Subcutaneous abdominal adipose tissue (tissue), 5 donors: ENCODE data around the gene STAG1.
"Not testable (repeated sequence)": the region's sequence is repeated elsewhere in the genome, so short reads cannot be mapped to it uniquely, and the experiment has no call there.

Experiments
- H3K27ac ChIP-seq: one replicate; pipeline ENCODE4 v1.7.0; 2013; ENCODE audit warnings: low read depth, mild to moderate bottlenecking, inconsistent platforms, low read length, moderate library complexity
- H3K27me3 ChIP-seq, 5 donors: one replicate each; pipeline ENCODE4 v1.7.0; 2013; ENCODE audit warnings: low read length in 5 of 5, inconsistent platforms in 1 of 5; ENCODE audit not compliant: control insufficient read depth in 5 of 5, insufficient read depth in 4 of 5
- H3K36me3 ChIP-seq, 5 donors: one replicate each; pipeline ENCODE4 v1.7.0; 2013; ENCODE audit warnings: low read length in 5 of 5; ENCODE audit not compliant: control insufficient read depth in 5 of 5, insufficient read depth in 5 of 5
- H3K4me1 ChIP-seq, 5 donors: one replicate each; pipeline ENCODE4 v1.7.0; 2013; ENCODE audit warnings: low read length in 5 of 5, mild to moderate bottlenecking in 3 of 5, moderate library complexity in 1 of 5; ENCODE audit not compliant: control insufficient read depth in 5 of 5, insufficient read depth in 5 of 5
- H3K4me3 ChIP-seq, 5 donors: one replicate each; pipeline ENCODE4 v1.7.0; 2013; ENCODE audit warnings: low read length in 5 of 5, low read depth in 1 of 5
- H3K9ac ChIP-seq, 5 donors: one replicate each; pipeline ENCODE4 v1.7.0; 2013; ENCODE audit warnings: low read length in 5 of 5, mild to moderate bottlenecking in 4 of 5, moderate library complexity in 3 of 5
- H3K9me3 ChIP-seq, 5 donors: one replicate each; pipeline ENCODE4 v1.7.0; 2013; ENCODE audit warnings: low read length in 5 of 5; ENCODE audit not compliant: control insufficient read depth in 5 of 5
- donor health status: healthy.
- donor health status: healthy.
- donor health status: healthy.
- donor health status: healthy.
- donor health status: healthy.

The STAG1 gene

GRCh38 chr3:136621628-136622027 is 130.6 kb downstream of the STAG1 start:
- Histone ChIP-seq H3K4me3 (no peak overlapping the region), H3K4me1 (no peaks in the 10 kb centered on the region), H3K9me3 (no peaks in the 10 kb centered on the region), H3K27me3 (no peaks in the 10 kb centered on the region), H3K27ac (no peak overlapping the region), H3K36me3 (peaks cover 0 to 6% (median 2%) of the 10 kb centered on the region in 5 donors), H3K9ac (no peak overlapping the region)

- H3K4me1 ChIP-seq, result no peaks in the 10 kb centered on the region
- no peaks in the 10 kb centered on the region for H3K9me3 ChIP-seq
- H3K27ac ChIP-seq, result no peak overlapping the region
- peaks cover 0 to 6% (median 2%) of the 10 kb centered on the region in 5 donors for H3K36me3 ChIP-seq
- no peak overlapping the region for H3K9ac ChIP-seq
- no peak overlapping the region for H3K4me3 ChIP-seq
- no peaks in the 10 kb centered on the region for H3K27me3 ChIP-seq
Observed at GRCh38 chr3:136620436-136620835, 131.7 kb downstream of the STAG1 start.

GRCh38 chr3:136617969-136618525 is 134.1 kb downstream of the STAG1 start:
- not testable (repeated sequence) for H3K4me3 ChIP-seq, H3K36me3 ChIP-seq, H3K4me1 ChIP-seq, H3K27ac ChIP-seq, H3K27me3 ChIP-seq, H3K9me3 ChIP-seq, H3K9ac ChIP-seq

GRCh38 chr3:136617198-136617597 is 135.0 kb downstream of the STAG1 start:
- Histone ChIP-seq H3K4me1 (no peaks in the 10 kb centered on the region), H3K36me3 (peaks cover 0 to 6% (median 2%) of the 10 kb centered on the region in 5 donors), H3K9me3 (no peaks in the 10 kb centered on the region), H3K27ac (no peak overlapping the region), H3K4me3 (no peak overlapping the region), H3K27me3 (no peaks in the 10 kb centered on the region), H3K9ac (no peak overlapping the region)

GRCh38 chr3:136612512-136612911 is 139.7 kb downstream of the STAG1 start:
- H3K27ac ChIP-seq, result no peak overlapping the region
- no peak overlapping the region for H3K9ac ChIP-seq
- H3K4me3 ChIP-seq, result no peak overlapping the region
- H3K4me1 ChIP-seq, result no peaks in the 10 kb centered on the region
- no peaks in the 10 kb centered on the region for H3K27me3 ChIP-seq
- H3K36me3 ChIP-seq, result peaks cover 0 to 9% (median 3%) of the 10 kb centered on the region in 5 donors
- no peaks in the 10 kb centered on the region for H3K9me3 ChIP-seq

GRCh38 chr3:136606990-136607389 is 145.2 kb downstream of the STAG1 start:
- Histone ChIP-seq H3K36me3 (peaks cover 3 to 19% (median 6%) of the 10 kb centered on the region in 5 donors), H3K27me3 (no peaks in the 10 kb centered on the region), H3K4me1 (no peaks in the 10 kb centered on the region), H3K4me3 (no peak overlapping the region), H3K27ac (no peak overlapping the region), H3K9me3 (no peaks in the 10 kb centered on the region), H3K9ac (no peak overlapping the region)

GRCh38 chr3:136606216-136606615 is 146.0 kb downstream of the STAG1 start:
- not testable (repeated sequence) for H3K9ac ChIP-seq, H3K9me3 ChIP-seq, H3K27me3 ChIP-seq, H3K27ac ChIP-seq, H3K4me3 ChIP-seq, H3K4me1 ChIP-seq
- H3K36me3 ChIP-seq, result peaks cover 3 to 19% (median 6%) of the 10 kb centered on the region in 5 donors

- Histone ChIP-seq H3K27ac (no peak overlapping the region), H3K27me3 (no peaks in the 10 kb centered on the region), H3K36me3 (peaks cover 6 to 19% (median 6%) of the 10 kb centered on the region in 5 donors), H3K4me1 (no peaks in the 10 kb centered on the region), H3K9ac (no peak overlapping the region), H3K9me3 (no peaks in the 10 kb centered on the region), H3K4me3 (no peak overlapping the region)
Observed at GRCh38 chr3:136604961-136605360, 147.2 kb downstream of the STAG1 start.

- no peaks in the 10 kb centered on the region for H3K9me3 ChIP-seq
- no peak overlapping the region for H3K27ac ChIP-seq
- H3K4me1 ChIP-seq, result no peaks in the 10 kb centered on the region
- no peak overlapping the region for H3K4me3 ChIP-seq
- H3K36me3 ChIP-seq, result peaks cover 2 to 10% (median 6%) of the 10 kb centered on the region in 5 donors
- no peak overlapping the region for H3K9ac ChIP-seq
- no peaks in the 10 kb centered on the region for H3K27me3 ChIP-seq
Observed at GRCh38 chr3:136602818-136603217, 149.4 kb downstream of the STAG1 start.

- H3K27ac ChIP-seq, result no peak overlapping the region
- no peak overlapping the region for H3K4me3 ChIP-seq
- peaks cover 0 to 7% (median 0%) of the 10 kb centered on the region in 5 donors for H3K36me3 ChIP-seq
- H3K4me1 ChIP-seq, result peaks cover 0 to 2% (median 0%) of the 10 kb centered on the region in 5 donors
- H3K9me3 ChIP-seq, result no peaks in the 10 kb centered on the region
- no peaks in the 10 kb centered on the region for H3K27me3 ChIP-seq
- no peak overlapping the region for H3K9ac ChIP-seq
Observed at GRCh38 chr3:136595913-136596697, 156.1 kb downstream of the STAG1 start.
